ENCODE data around the gene FOXO3. TPM values are rescaled to one million over a fixed set of nuclear protein-coding genes. Genes with fewer than 3 reads are reported as not detected.

FOXO3 gene
- total and polyA plus RNA-seq, 2 of the 8 experiments (the other 6 are each of a cell fraction or from before 2014, with no cell fraction given): 13.1 to 19.3 TPM

DNA sequence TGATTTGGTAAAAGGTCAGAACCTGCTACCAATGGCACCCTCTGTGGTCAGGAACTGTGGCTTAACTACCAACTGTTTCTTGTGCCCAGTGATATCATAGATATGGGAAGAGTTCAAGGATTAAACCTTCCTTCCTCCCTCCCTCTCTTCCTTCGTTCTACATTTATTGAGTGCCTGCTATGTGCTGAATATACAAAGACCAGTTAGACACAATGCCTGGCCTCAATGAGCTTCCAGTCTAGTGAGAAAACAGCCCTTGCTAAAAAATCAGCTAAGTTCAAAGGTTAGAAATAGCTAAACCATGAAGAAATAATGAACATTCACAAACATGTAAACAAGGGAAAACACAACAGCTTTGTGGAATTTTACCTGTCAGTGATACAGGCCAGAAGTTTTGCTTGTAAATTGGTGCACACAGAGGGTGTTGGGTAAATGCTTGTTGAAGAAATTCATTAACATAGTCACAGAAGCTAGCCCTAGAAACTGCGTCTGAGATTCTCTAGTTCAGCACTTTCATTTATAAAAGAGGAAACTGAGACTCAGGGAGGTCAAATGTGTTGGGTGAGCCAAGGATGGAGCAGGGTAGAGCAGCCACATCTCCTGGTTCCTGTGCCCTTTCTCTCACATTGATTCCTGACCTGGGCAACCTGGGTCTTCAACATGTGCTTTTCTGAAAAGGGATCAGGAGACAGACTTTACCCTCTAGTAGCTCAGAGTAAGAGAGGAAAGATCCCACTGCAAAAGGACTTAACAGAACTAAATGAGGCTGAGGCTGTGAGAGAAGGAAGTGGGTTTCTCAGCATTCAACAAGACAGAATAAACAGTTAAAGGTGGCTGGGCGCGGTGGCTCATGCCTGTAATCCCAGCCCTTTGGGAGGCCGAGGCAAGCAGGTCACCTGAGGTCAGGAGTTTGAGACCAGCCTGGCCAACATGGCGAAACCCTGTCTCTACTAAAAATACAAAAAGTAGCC is 14.4 kb upstream of the FOXO3 start (continued):
- TF ChIP-seq ZNF274 (IDR thresholded peaks at IDR 0.05; ENCODE audit: borderline replicate concordance, extremely low read depth, low read length) (no peak), E2F6 (IDR thresholded peaks at IDR 0.05) (no peak), HDAC2 (IDR thresholded peaks at IDR 0.05; ENCODE audit: borderline replicate concordance in 1 of 2, low read depth in 2 of 2, low read length in 2 of 2) (no peak), POU5F1 (IDR thresholded peaks at IDR 0.05; ENCODE audit: low read depth, low read length) (no peak), TAF7 (optimal IDR thresholded peaks at IDR 0.05; ENCODE audit: borderline replicate concordance, low read depth, low read length) (no peak), SIRT6 (IDR thresholded peaks at IDR 0.05; ENCODE audit: low read length) (no peak)
